Measurements from ENCODE around the gene FOXL3.

FOXL3 gene

GRCh38 chr7:269721-270120, 20.2 kb upstream of the FOXL3 start:
- FAIRE-seq: no peak

GRCh38 chr7:270351-270983, 19.5 kb upstream of the FOXL3 start:
- no peak for FAIRE-seq

- FAIRE-seq: no peak
Measured at GRCh38 chr7:271266-272107, 18.5 kb upstream of the FOXL3 start.

- no peak for FAIRE-seq
Measured at GRCh38 chr7:272108-272615, 17.8 kb upstream of the FOXL3 start.

DNA sequence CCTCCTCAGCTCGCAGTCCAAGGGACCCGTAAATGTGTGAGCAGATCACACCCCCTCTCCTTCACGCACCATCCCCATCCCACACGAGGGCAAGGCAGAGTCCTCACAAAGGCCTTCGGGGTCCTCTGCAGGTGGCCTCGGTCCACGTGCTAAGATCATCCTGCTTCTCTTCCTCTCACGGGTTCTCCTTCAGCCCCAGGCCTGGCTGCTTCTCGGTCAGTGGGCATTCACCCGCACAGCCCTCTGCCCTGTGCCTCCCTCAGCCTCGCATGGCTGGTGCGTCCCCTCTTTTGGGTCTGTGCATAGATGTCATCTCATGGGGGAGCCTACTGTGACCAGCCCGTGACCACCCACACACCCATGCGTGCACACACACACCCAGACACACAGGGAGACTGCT, 17.3 kb upstream of the FOXL3 start:
- FAIRE-seq: no peak

DNA sequence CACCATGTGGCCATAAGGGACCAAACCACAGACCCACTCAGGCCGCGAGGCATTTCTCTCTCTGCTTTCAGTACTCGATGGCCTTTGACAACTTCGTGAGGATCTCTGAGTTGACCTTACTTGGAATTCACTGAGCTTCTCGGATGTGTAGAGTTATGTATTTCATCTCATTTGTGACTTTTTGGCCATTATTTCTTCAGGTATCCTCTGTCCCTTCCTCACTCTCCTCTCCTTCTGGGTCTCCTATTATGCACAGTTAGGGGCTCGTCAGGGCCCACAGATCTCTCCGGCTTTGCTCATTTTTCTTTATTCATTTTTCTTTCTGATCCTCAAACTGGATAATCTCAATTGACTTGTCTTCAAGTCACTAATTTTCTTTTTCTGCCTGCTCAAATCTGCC, 16.6 kb upstream of the FOXL3 start:
- FAIRE-seq: no peak

DNA sequence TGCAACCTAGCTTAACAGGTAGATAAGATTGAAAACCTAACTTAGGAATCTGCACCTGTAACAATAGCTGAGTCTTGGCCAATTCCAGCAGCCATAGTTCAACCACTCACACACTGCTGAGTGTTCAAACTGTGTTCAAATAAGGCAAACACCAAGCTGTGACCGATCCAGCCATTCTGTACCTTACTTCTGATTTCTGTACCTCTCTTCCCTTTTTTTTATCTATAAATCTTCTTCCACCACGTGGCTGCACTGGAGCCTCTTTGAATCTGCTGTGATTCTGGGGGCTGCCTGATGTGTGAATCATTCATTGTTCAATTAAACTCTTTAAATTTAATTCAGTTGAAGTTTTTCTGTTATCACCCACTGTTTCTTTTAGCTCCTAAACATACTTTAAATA, 15.7 kb upstream of the FOXL3 start:
- FAIRE-seq: no peak

DNA sequence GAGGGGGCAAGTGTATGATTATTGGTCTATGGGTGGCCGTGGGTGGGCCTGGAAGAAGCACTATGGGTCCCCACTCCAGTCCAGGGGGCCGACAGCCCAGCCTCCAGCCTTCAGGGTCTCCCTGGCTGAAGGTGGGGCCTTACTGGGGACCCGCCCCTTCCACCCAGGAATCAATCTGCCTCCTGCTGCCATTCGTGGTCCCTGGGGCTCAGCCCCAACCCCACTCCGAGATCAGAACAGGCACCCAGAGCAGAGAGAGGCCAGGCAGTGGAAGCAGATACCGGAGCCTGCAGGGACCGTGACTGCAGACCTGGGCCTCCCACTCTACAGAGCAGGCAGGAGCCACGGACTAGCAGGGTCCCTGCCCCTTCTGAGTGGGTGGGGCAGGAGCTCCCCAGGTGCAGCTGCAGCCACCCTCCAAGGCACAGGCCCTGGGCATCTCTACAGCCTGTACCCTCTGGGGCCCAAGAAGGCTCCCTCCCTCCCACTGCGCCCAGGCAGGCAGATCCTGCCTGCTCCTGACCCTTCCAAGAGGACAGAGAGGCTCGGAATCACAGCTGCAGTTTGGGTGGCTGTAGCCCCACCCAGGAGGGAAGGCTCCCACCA, 13.6 kb upstream of the FOXL3 start:
- FAIRE-seq: no peak

DNA sequence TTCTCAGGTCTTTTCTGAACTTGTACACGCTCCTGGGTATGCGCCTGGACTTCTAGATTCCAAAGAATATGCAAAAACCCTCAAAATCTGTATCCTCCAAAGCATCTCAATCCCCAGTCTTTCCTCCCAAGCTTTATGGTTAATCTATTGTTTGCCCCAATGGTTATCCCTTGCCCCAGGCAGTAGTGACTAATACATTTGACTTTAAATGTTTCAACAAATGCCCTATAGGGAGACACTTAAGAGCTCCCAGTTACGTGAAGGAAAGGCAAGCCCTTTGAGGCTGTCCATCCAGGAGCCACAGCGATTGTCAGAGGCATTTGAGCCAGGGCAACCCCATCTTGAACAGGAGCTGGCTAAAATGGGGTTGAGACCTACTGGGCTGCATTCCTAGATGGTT, 12.7 kb upstream of the FOXL3 start:
- no peak for FAIRE-seq

GRCh38 chr7:278081-278480, 11.9 kb upstream of the FOXL3 start:
- no peak for FAIRE-seq

DNA sequence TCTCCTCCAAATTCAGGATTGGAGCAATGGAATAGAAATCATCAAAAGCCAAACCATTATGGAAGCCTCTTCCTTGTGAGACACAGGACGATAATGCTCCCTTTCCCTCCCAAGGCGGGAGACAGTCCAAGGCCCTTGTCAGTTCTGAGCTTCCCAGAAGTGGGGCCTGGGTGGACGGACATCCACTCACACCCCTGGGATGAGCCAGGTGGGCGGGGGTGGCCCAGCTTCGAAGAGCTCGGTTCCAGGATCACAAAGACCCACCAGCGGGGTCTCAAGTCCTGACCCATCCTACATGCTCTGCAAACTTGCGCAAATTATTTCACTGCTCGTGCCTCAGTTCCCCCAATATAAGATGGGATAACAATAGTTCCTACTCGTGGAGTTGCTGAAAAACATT, 10.1 kb upstream of the FOXL3 start:
- no peak for FAIRE-seq

- FAIRE-seq: no peak
Measured at GRCh38 chr7:280461-280860, 9.5 kb upstream of the FOXL3 start.

DNA sequence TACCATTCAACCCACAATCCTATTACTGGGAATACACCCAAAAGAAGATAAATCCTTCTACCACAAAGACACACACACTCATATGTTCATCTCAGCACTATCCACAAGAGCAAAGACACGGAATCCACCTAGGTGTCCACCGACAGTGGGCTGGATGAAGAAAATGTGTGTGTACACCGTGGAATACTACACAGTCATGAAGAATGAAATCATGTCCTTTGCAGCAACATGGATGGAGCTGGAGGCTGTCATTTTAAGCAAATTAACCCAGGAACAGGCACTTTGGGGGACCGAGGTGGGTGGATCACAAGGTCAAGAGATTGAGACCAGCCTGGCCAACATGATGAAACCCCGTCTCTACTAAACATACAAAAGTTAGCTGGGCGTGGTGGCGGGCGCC, 8.3 kb upstream of the FOXL3 start:
- FAIRE-seq: no peak

- no peak for FAIRE-seq
Measured at GRCh38 chr7:282621-283020, 7.3 kb upstream of the FOXL3 start.

- no peak for FAIRE-seq
Measured at GRCh38 chr7:284762-285722, 4.9 kb upstream of the FOXL3 start.

- FAIRE-seq: no peak
Measured at GRCh38 chr7:285731-286130, 4.2 kb upstream of the FOXL3 start.

- FAIRE-seq: no peak
Measured at GRCh38 chr7:286266-286665, 3.7 kb upstream of the FOXL3 start.

GRCh38 chr7:288671-289101, 1.3 kb upstream of the FOXL3 start:
- no peak for FAIRE-seq

- FAIRE-seq: no peak
Measured at GRCh38 chr7:289209-289755, 688 bp upstream of the FOXL3 start.

DNA sequence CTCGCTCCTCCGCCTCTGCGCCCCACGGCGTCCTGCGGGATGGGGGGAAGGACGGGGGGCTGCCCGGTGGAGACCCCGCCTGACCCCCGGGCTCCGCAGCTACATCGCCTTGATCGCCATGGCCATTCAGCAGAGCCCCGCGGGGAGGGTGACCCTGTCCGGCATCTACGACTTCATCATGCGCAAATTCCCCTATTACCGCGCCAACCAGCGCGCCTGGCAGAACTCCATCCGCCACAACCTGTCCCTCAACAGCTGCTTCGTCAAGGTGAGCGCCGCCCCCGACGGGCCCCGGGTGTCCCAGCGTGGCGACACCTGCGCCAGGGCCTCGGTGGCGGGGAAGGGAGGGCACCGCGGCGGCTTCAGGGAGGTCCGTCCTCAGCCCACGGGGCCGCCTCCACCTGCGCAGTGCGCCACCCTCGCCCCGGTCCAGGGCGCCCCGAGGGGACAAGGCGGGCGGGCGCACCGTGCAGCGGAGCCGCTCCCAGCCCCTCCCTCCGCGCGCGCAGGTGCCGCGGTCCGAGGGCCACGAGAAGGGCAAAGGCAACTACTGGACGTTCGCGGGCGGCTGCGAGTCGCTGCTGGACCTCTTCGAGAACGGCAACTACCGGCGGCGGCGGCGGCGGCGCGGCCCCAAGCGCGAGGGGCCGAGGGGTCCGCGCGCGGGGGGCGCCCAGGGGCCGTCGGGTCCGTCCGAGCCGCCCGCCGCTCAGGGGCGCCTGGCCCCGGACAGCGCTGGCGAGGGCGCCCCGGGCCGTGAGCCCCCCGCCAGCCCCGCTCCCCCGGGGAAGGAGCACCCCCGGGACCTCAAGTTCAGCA, 793 bp downstream of the FOXL3 start:
- FAIRE-seq: no peak

DNA sequence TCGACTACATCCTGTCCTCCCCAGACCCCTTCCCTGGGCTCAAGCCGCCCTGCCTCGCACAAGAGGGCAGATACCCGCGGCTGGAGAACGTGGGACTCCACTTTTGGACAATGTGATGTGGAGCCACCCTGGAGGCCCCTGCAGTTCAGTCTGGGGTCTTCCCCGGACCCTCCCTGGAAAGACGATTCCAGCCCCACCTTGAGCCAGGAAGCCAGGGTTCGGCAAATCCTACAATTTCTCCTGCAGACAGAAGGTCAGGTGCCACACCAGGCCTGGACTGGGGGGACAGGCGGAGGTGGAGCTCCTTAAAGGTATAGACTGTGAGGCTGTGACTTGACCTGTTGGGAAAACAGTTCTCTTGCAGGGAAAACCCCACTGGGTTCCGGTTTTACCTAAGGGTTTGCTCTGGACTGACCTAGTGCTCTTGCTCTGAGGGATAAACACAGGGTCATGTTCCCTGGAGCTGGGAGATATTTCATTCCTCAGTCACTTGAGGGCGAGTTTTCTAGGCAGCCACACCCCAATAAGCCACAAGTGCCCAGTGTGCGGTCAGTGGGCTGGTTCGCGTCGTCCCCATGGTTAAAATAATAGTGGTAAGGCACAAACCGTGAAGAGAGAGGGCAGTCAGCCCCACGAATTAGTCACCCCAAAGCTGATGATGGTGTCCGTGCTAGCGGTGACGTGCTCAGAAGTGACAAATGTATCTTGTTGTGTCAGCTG, 1.6 kb downstream of the FOXL3 start:
- no peak for FAIRE-seq
